Heart left ventricle (tissue), 13 donors: ENCODE measurements around the gene UBE2F.

Source experiments
- POLR2A ChIP-seq, 2 donors: fragments of 450-650 bp; IDR thresholded peaks; one replicate each; pipeline ENCODE4 v1.6.1; 2017; ENCODE audit warnings: antibody characterized with exemption in 2 of 2, mild to moderate bottlenecking in 2 of 2, moderate library complexity in 2 of 2
- TF ChIP-seq, protein P1 (sequence below), 12 donors: fragments of 200-600 bp; sonication (generic) in 4 of 12; IDR thresholded peaks; one replicate each; pipeline versions ENCODE4 v1.5.0 to v1.8.0; 2018 to 2022; ENCODE audit warnings: antibody characterized with exemption in 12 of 12, mild to moderate bottlenecking in 5 of 12
- donor health status: ischemic (EF 13 %, LVEDD 7.1; RV severe dilation, severe dysfunction).
- donor health status: DM: no; HTN: yes; CAD: no.
- donor health status: DM: no; HTN: no; CAD: no.
- donor health status: ischemic (EF 25% LVEDD 6.9; RV normal size, moderate dysfunction).
- donor health status: ischemic (EF 25% LVEDD 5.7; RV mildly dilated, moderate dysfunction).
- donor health status: ischemic (EF 35%, LVEDD 5.7; RV mildly dilated, moderate dysfunction).
- donor health status: nonischemic (EF 11% LVEDD 7.7; RV severe dilation, severe dysfunction).
- donor health status: DM: yes; HTN: yes; CAD: no.
- donor health status: PGD.
- donor health status: ischemic (EF 29% LVEDD 5.4; RV normal size, mild dysfunction).
- donor health status: nonischemic (EF 23%, LVEDD 6.1; RV moderate dilation, normal function).

DNA sequence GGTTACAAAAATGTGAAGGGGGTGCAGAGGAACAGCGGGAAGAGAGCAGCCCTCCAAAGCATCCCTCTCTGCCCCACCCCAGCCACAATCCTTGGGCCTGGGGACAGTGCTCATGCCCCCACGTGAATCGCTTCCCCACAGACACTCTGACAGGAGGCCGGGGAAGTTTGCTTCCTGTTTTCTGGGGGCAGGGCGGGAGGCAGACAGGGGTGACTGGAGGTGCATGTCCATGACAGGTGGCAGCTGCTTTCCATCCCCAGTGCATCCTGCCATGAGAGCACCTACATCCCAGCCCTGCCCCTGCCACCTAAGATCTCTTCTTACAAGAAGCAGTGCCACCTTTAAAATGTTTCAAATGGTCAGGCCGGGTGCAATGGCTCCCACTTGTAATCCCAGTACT lies 47.2 kb upstream of the UBE2F start:
- TF ChIP-seq, protein P1, sequence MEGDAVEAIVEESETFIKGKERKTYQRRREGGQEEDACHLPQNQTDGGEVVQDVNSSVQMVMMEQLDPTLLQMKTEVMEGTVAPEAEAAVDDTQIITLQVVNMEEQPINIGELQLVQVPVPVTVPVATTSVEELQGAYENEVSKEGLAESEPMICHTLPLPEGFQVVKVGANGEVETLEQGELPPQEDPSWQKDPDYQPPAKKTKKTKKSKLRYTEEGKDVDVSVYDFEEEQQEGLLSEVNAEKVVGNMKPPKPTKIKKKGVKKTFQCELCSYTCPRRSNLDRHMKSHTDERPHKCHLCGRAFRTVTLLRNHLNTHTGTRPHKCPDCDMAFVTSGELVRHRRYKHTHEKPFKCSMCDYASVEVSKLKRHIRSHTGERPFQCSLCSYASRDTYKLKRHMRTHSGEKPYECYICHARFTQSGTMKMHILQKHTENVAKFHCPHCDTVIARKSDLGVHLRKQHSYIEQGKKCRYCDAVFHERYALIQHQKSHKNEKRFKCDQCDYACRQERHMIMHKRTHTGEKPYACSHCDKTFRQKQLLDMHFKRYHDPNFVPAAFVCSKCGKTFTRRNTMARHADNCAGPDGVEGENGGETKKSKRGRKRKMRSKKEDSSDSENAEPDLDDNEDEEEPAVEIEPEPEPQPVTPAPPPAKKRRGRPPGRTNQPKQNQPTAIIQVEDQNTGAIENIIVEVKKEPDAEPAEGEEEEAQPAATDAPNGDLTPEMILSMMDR (IDR thresholded peaks at IDR 0.05) = no peak
- no peak for TF ChIP-seq POLR2A (IDR thresholded peaks at IDR 0.05)
